ENCODE data around the gene GPNMB. TPM values are rescaled to one million over a fixed set of nuclear protein-coding genes. Genes with fewer than 3 reads are reported as not detected.

GPNMB gene
- total RNA-seq, 1 donor from 2014 or later = 0.69 TPM

DNA sequence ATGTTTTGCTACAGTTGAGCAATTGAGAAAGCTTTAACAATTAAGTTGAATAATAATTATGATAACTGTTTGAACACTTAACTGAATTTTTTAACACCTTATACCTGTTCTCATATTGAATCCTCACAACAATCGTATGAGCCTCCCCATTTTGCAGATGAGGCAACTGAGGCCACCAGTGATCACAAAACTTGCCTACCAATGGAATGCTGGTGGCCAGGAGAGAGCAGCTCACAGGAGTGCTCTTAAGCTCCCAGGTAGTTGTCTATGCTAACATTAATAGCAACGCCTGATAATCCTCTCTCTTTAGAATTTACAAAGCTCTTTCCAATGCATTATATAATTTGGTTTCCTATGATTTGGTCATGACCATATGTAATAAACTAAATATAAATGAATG lies 21.6 kb downstream of the GPNMB start:
- intact Hi-C loops (cut with micrococcal nuclease) = loop anchor here (10.0 kb wide), 1 partner anchor 627 kb away; no protein-coding TSS in a partner anchor

GRCh38 chr7:23268746-23269145 lies 22.2 kb downstream of the GPNMB start:
- intact Hi-C loops (cut with micrococcal nuclease) = loop anchor here (10.0 kb wide), 1 partner anchor 626 kb away; no protein-coding TSS in a partner anchor

- intact Hi-C loops (cut with micrococcal nuclease) = loop anchor here (2.0 to 10.0 kb wide), 4 partner anchors 75 to 1303 kb away; partner anchors contain the start of gene PALS2
Observed at GRCh38 chr7:23272275-23272674, 25.7 kb downstream of the GPNMB start.

DNA sequence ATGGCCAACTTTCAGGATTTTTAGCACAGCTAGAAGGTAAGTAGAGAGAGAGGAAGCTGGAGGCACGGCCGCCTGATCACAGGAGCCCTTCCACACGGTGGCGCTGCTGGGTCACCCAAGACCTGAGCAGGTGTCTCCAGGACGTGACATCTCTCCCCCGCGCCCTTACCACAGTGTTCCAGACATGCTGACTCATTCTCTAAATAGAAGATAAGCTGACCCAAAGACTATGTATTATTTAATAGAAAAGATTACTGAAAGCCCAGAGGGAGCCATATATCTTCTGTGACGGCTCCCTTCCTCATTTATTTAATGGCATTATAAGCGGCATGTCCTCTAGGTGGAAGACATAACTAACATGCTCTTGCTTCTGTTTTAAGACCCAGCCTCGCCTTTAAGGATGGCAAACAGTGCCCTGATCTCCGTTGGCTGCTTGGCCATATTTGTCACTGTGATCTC lies 26.6 kb downstream of the GPNMB start:
- intact Hi-C loops (cut with micrococcal nuclease) = loop anchor here (1.0 to 10.0 kb wide), 14 partner anchors 26 to 1302 kb away; partner anchors contain the start of genes IGF2BP3, KLHL7, MALSU1 and PALS2

- intact Hi-C loops (cut with micrococcal nuclease) = loop anchor here (10.0 kb wide), 2 partner anchors 421 to 1299 kb away; partner anchors contain the start of gene PALS2
Observed at GRCh38 chr7:23275912-23276311, 29.3 kb downstream of the GPNMB start.

GRCh38 chr7:23276376-23276775 lies 29.8 kb downstream of the GPNMB start:
- intact Hi-C loops (cut with micrococcal nuclease) = loop anchor here (10.0 kb wide), 2 partner anchors 422 to 1298 kb away; partner anchors contain the start of gene PALS2

- intact Hi-C loops (cut with micrococcal nuclease) = loop anchor here (1.0 to 10.0 kb wide), 9 partner anchors 22 to 1298 kb away; partner anchors contain the start of genes MALSU1 and PALS2
Observed at GRCh38 chr7:23276947-23277346, 30.4 kb downstream of the GPNMB start.

- intact Hi-C loops (cut with micrococcal nuclease) = loop anchor here (1.0 to 10.0 kb wide), 9 partner anchors 22 to 1297 kb away; partner anchors contain the start of genes MALSU1 and PALS2
Observed at GRCh38 chr7:23277359-23277989, 30.9 kb downstream of the GPNMB start.

GRCh38 chr7:23279819-23280525 lies 33.4 kb downstream of the GPNMB start:
- intact Hi-C loops (cut with micrococcal nuclease) = loop anchor here (10.0 kb wide), 2 partner anchors 425 to 1295 kb away; partner anchors contain the start of gene PALS2

GRCh38 chr7:23283086-23283485 lies 36.5 kb downstream of the GPNMB start:
- intact Hi-C loops (cut with micrococcal nuclease) = no loop called here

- intact Hi-C loops (cut with micrococcal nuclease) = no loop called here
Observed at GRCh38 chr7:23284871-23285270, 38.3 kb downstream of the GPNMB start.

GRCh38 chr7:23285657-23286646 lies 39.4 kb downstream of the GPNMB start:
- intact Hi-C loops (cut with micrococcal nuclease) = no loop called here

GRCh38 chr7:23287612-23288011 lies 41.0 kb downstream of the GPNMB start:
- intact Hi-C loops (cut with micrococcal nuclease) = no loop called here

- intact Hi-C loops (cut with micrococcal nuclease) = no loop called here
Observed at GRCh38 chr7:23290993-23291392, 44.4 kb downstream of the GPNMB start.

GRCh38 chr7:23291957-23292560 lies 45.5 kb downstream of the GPNMB start:
- intact Hi-C loops (cut with micrococcal nuclease) = no loop called here

DNA sequence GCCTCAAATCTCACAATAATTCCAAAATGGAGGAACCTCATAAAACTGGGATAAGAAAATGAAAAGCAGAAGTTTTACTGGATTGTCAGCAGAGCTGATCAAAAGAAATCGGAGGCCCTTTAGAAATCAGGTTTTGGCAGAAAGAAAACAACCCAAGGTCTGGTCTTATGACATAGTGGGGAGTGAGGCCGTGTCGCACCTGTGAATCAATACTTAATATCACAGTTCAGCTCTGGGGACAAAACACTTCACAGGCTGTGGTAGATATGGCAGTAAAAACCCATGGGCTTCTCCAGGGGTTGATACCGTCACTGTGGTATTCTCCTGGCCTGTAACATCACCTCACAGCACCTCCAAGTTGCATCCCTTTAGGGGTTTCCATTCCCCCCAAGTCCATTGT lies 46.0 kb downstream of the GPNMB start:
- intact Hi-C loops (cut with micrococcal nuclease) = no loop called here

- intact Hi-C loops (cut with micrococcal nuclease) = no loop called here
Observed at GRCh38 chr7:23293500-23294073, 47.0 kb downstream of the GPNMB start.

DNA sequence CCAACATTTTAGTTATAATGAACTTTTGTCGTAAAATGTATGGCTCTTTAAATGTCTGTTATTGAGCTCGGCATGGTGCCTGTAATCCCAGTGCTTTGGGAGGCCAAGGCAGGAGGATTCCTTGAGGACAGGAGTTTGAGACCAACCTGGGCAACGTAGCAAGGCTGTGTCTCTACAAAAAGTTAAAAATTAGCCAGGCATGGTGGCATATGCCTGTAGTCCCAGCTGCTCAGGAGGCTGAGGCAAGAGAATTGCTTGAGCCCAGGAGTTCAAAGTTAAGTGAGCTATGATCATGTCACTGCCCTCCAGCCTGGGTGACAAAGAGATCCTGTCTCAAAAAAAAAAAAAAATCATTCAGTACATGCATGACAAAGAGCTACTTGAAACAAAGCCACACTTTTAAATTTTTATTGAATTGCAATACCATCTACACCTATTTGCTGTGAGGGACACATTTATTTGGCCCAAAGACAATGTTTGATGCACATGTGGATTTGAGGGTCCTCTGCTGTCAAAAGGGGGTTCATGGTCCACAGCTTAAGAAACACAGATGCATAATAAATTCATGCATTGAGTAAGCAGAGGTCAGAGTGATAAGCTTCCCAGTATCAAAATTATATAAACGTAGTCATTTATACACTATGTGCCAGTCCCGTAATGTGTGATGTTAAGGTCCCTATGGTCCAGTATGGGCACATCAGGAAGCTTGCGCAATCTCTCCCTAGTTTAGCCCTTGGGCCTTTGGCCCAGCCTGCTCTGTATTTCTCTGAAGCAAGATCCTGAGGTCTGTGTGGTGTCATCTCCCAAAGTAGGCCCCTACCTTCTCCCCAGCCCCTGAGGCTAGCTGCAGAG lies 48.2 kb downstream of the GPNMB start:
- intact Hi-C loops (cut with micrococcal nuclease) = no loop called here

DNA sequence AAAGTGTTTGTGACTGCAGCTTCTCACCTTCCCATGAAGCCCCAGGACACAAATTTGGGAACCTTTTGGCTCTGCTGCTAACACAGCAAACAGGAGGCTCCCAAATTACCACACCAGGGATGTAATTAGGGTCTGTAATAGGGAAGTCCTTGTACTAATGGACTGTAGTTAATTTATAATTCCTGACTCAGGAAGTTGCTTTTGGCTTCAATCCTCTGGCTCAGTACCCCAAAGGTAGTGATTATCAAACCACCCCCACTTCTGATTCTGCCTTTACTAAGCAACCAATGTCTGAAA lies 48.8 kb downstream of the GPNMB start:
- intact Hi-C loops (cut with micrococcal nuclease) = no loop called here

Data from T-helper 1 cell treated with Interleukin-12 subunit alpha and Interleukin-12 subunit beta and Interleukin-4 antibody, amounts not matched to agents 30 ng/mL and 1 ng/mL, for 36 hours (primary cell).